OCI-LY1 (cell line): ENCODE data around the gene TRPV2.

Source experiments
- CTCF ChIP-seq: fragments of 200-600 bp; sonication (generic), shearing (Covaris generic); IDR thresholded peaks from 2 replicates; pipeline ENCODE4 v1.5.1; 2017; ENCODE audit warnings: mild to moderate bottlenecking, antibody characterized with exemption, low read length, moderate library complexity, mixed read lengths
- EZH2 ChIP-seq: fragments of 200-600 bp; sonication (generic), shearing (Covaris generic); IDR thresholded peaks from 2 replicates; pipeline ENCODE4 v1.8.0; 2017; ENCODE audit warnings: borderline replicate concordance, mixed run types, mild to moderate bottlenecking, antibody characterized with exemption, low read length, moderate library complexity, mixed read lengths

- TF ChIP-seq CTCF: no peak
- TF ChIP-seq EZH2: no peak
Observed at GRCh38 chr17:16464303-16465051, 49.1 kb downstream of the TRPV2 start.
